Upper lobe of right lung (tissue), 1 donor: Measurements from ENCODE around the gene AMZ1. TPM values are rescaled to one million over a fixed set of nuclear protein-coding genes. Genes with fewer than 3 reads are reported as not detected.

ENCODE experiments used
- ATAC-seq: fragments of 200-7000 bp; cut with Tn5 transposase; one replicate; pipeline ENCODE4 v1.9.1; 2020; ENCODE audit warnings: mild to moderate bottlenecking, moderate library complexity
- DNase-seq: peaks from one replicate; pipeline ENCODE4 v3.0.0-alpha.2; 2020
- H3K27ac ChIP-seq: fragments of 200-600 bp; one replicate; pipeline ENCODE4 v1.8.0; 2022
- H3K27me3 ChIP-seq: fragments of 200-600 bp; one replicate; pipeline ENCODE4 v1.8.0; 2022; ENCODE audit warnings: mild to moderate bottlenecking
- H3K36me3 ChIP-seq: fragments of 200-600 bp; one replicate; pipeline ENCODE4 v1.8.0; 2022
- H3K4me1 ChIP-seq: fragments of 200-600 bp; one replicate; pipeline ENCODE4 v1.8.0; 2022
- H3K4me3 ChIP-seq: fragments of 200-600 bp; one replicate; pipeline ENCODE4 v1.8.0; 2022; ENCODE audit warnings: mild to moderate bottlenecking
- H3K9me3 ChIP-seq: fragments of 200-600 bp; one replicate; pipeline ENCODE4 v1.8.0; 2022
- CTCF ChIP-seq: fragments of 200-600 bp; IDR thresholded peaks from one replicate; pipeline ENCODE4 v1.8.0; 2022; ENCODE audit warnings: antibody characterized with exemption
- intact Hi-C: fragments of 100-400 bp; cut with DNase I; formaldehyde crosslinking; loops from one replicate; pipeline ENCODE4 v1.11.0; 2022
- total RNA-seq: library from RNA; stranded (reverse); fragmentation: NEBNext Ultra II Directional; extraction: Animal tissue kit (Norgen Biotek cat#: 25700); gene quantifications from one replicate; pipeline ENCODE4 v1.2.1, GENCODE V29; 2021
- donor health status: DM: no; HTN: yes; CAD: no; lungs with severe emphysema.

The AMZ1 gene
- total RNA-seq, 1 donor from 2014 or later: 0.29 TPM

- Histone ChIP-seq H3K36me3 (no peaks in the 10 kb centered on the region), H3K4me1 (peaks cover 28% of the 10 kb centered on the region), H3K4me3 (no peak overlapping the region), H3K27me3 (no peaks in the 10 kb centered on the region), H3K27ac (no peak overlapping the region), H3K9me3 (no peaks in the 10 kb centered on the region)
- TF ChIP-seq CTCF: no peak
- no peak for DNase-seq
- intact Hi-C loops: no loop called here
- ATAC-seq: no peak
Measured at GRCh38 chr7:2732388-2732787, 44.4 kb downstream of the AMZ1 start.

- peaks cover 28% of the 10 kb centered on the region for H3K4me1 ChIP-seq
- H3K4me3 ChIP-seq: no peak overlapping the region
- H3K9me3 ChIP-seq: no peaks in the 10 kb centered on the region
- ATAC-seq (peak; percentile 43), DNase-seq (no peak)
- H3K27ac ChIP-seq: peak overlapping the region; percentile 18
- no peak for TF ChIP-seq CTCF
- intact Hi-C loops: no loop called here
- no peaks in the 10 kb centered on the region for H3K36me3 ChIP-seq
- H3K27me3 ChIP-seq: no peaks in the 10 kb centered on the region
Measured at GRCh38 chr7:2732959-2733584, 45.1 kb downstream of the AMZ1 start.

- DNase-seq: no peak
- Histone ChIP-seq H3K4me1 (peaks cover 28% of the 10 kb centered on the region), H3K27ac (no peak overlapping the region), H3K4me3 (no peak overlapping the region), H3K27me3 (no peaks in the 10 kb centered on the region), H3K9me3 (no peaks in the 10 kb centered on the region), H3K36me3 (no peaks in the 10 kb centered on the region)
- intact Hi-C loops: no loop called here
- no peak for ATAC-seq
- TF ChIP-seq CTCF: no peak
Measured at GRCh38 chr7:2734084-2734686, 46.2 kb downstream of the AMZ1 start.

DNA sequence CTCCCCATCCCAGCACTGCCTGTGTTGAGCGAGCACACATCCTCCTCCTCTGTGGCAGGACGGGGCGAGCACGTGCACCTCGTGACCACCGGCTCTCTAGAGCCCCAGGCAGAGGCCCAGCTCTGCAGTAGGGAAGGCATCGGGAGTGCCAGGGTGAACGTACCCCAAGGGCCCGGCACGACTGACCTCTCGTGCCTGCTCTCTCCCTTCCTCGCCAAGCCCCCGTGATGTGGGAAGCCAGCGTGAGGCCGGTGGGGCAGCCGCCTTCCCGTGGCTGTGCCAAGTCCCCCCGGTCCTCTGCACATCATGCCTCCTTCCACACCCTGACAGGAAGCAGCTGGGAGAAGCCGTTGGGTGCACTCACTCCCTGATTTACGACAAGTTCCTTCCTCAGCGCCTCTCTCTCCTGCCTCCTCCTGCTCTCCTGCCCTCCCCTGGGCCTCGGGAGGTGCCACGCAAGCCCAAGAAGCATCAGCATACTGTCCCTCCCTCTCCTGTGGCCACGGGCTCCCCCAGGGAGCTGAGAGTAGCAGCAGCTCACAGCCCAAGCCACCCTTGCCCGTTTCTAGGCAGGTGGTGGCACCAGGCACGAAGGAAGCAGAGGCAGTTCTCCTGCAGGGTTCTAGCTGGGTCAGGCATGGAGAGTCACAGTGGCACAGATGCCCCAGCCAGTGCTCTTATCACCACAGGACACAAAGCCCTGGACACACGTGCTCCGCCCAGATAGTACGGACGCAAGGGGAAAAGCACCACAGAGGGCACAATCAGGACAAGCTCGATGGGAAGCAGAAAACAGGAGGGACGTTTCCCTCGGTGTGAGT is 47.0 kb downstream of the AMZ1 start:
- DNase-seq: no peak
- H3K4me3 ChIP-seq: no peak overlapping the region
- peak; percentile 61 for ATAC-seq
- H3K27me3 ChIP-seq: no peaks in the 10 kb centered on the region
- no peaks in the 10 kb centered on the region for H3K36me3 ChIP-seq
- no peaks in the 10 kb centered on the region for H3K9me3 ChIP-seq
- no peak for TF ChIP-seq CTCF
- no peak overlapping the region for H3K27ac ChIP-seq
- peaks cover 20% of the 10 kb centered on the region for H3K4me1 ChIP-seq
- intact Hi-C loops: no loop called here

DNA sequence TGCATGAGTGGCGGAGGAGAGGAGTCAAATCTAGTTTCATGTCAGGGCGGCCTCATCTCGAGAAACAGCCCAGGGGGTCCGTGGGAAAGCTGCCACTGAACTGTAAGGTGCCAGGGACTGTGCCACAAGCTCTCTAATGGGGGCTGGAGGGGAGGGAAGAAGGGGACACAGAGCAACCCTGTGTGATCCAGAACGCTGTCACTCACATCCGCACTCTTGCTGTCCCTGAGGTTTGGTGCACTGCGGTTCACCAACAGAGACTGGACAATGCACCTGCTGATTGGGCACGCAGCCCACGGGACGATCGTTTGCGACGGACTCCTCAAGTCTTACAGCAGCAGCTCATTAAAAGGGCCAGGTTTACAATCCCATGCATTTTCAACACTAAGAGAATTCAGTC is 47.7 kb downstream of the AMZ1 start:
- ATAC-seq: no peak
- no peak overlapping the region for H3K4me3 ChIP-seq
- H3K4me1 ChIP-seq: peaks cover 13% of the 10 kb centered on the region
- no peaks in the 10 kb centered on the region for H3K9me3 ChIP-seq
- intact Hi-C loops: no loop called here
- no peak for TF ChIP-seq CTCF
- no peaks in the 10 kb centered on the region for H3K36me3 ChIP-seq
- H3K27ac ChIP-seq: no peak overlapping the region
- no peak for DNase-seq
- no peaks in the 10 kb centered on the region for H3K27me3 ChIP-seq
